GM12878 (cell line): ENCODE measurements around the gene GDAP2. TPM values are rescaled to one million over a fixed set of nuclear protein-coding genes. Genes with fewer than 3 reads are reported as not detected.

Source experiments
- ATAC-seq: fragments of 200-7000 bp; cut with Tn5 transposase; 3 replicates; pipeline ENCODE4 v1.9.1; 2020; ENCODE audit warnings: mild to moderate bottlenecking, moderate library complexity
- BruUV-seq: library from RNA; stranded (reverse); fragments of 400-500 nt; replicated peaks from 2 replicates; lab custom pipeline; 2021; lab: Mats Ljungman, UMichigan
- CTCF ChIA-PET: fragments of 300-600 bp; sonication (Branson Sonifier 250); formaldehyde crosslinking; extraction: SDS; loops from one replicate; lab custom pipeline; 2021; ENCODE audit warnings: inconsistent platforms; lab: Yijun Ruan, JAX
- POLR2A ChIA-PET: fragments of 350-600 bp; formaldehyde crosslinking; extraction: SDS; loops from one replicate; lab custom pipeline; 2021; ENCODE audit warnings: inconsistent platforms; lab: Charles Lee
- RAD21 ChIA-PET: fragments of 300-600 bp; sonication (Branson Sonifier 250); formaldehyde crosslinking; loops from one replicate; lab custom pipeline; 2023; ENCODE audit warnings: antibody characterized with exemption; ENCODE audit not compliant: unreplicated experiment; lab: Charles Lee
- SMC1A ChIA-PET: fragments of 300-600 bp; sonication (Branson Sonifier 250); formaldehyde crosslinking; loops from one replicate; lab custom pipeline; 2023; ENCODE audit not compliant: unreplicated experiment, uncharacterized antibody; lab: Charles Lee
- DNase-seq: peaks from one replicate; pipeline ENCODE4 v3.0.0-alpha.2; 2011; ENCODE audit warnings: low read depth, low spot score
- FAIRE-seq: peaks from 3 replicates; lab custom pipeline; 2011; peaks lifted over from hg19 to GRCh38; lab: Jason Lieb, UNC
- H2AFZ ChIP-seq: 2 replicates; pipeline ENCODE4 v1.6.0; 2011; ENCODE audit warnings: low read depth, low read length, control low read depth; ENCODE audit not compliant: control insufficient read depth
- H3K27ac ChIP-seq: 2 replicates; pipeline ENCODE4 v1.5.1; 2011; ENCODE audit warnings: control low read depth; ENCODE audit not compliant: control insufficient read depth, insufficient read depth
- H3K27me3 ChIP-seq, 2 experiments: replicated peaks in 1 of 2; 2 replicates each; pipeline versions ENCODE4 v1.6.0 to v1.6.1; 2011; ENCODE audit warnings: low read length in 1 of 2; ENCODE audit not compliant: control insufficient read depth in 2 of 2, insufficient read depth in 2 of 2
- H3K36me3 ChIP-seq, 2 experiments: 2 replicates each; pipeline ENCODE4 v1.5.1; 2011; ENCODE audit warnings: low read length in 1 of 2; ENCODE audit not compliant: control insufficient read depth in 2 of 2, insufficient read depth in 2 of 2
- H3K4me1 ChIP-seq: 2 replicates; pipeline ENCODE4 v1.6.1; 2011; ENCODE audit warnings: mild to moderate bottlenecking, low read length, moderate library complexity, mixed read lengths; ENCODE audit not compliant: control insufficient read depth, insufficient read depth
- H3K4me2 ChIP-seq: 2 replicates; pipeline ENCODE4 v1.6.0; 2011; ENCODE audit warnings: control low read depth; ENCODE audit not compliant: control insufficient read depth, insufficient read depth
- H3K4me3 ChIP-seq: fragments of 200-600 bp; sonication (generic); 2 replicates; pipeline ENCODE4 v1.5.1; 2016
- H3K79me2 ChIP-seq: 2 replicates; pipeline ENCODE4 v1.6.0; 2011; ENCODE audit warnings: low read length; ENCODE audit not compliant: control insufficient read depth, insufficient read depth
- H3K9ac ChIP-seq: 2 replicates; pipeline ENCODE4 v1.8.0; 2011; ENCODE audit warnings: low read length, control low read depth, mixed read lengths; ENCODE audit not compliant: control insufficient read depth, insufficient read depth
- H3K9me3 ChIP-seq: replicated peaks from 3 replicates; pipeline ENCODE4 v1.5.1; 2011; ENCODE audit warnings: mild to moderate bottlenecking, low read length; ENCODE audit not compliant: control insufficient read depth, insufficient read depth
- H4K20me1 ChIP-seq: 2 replicates; pipeline ENCODE4 v1.6.0; 2011; ENCODE audit not compliant: control insufficient read depth, insufficient read depth
- BCL3 ChIP-seq: IDR thresholded peaks from 2 replicates; pipeline ENCODE4 v1.6.1; 2011; ENCODE audit warnings: borderline replicate concordance, low read depth, mild to moderate bottlenecking, moderate library complexity, low read length; ENCODE audit not compliant: insufficient read depth, poor library complexity, severe bottlenecking
- CBX5 ChIP-seq: sonication (generic); IDR thresholded peaks from 2 replicates; pipeline ENCODE4 v1.6.1; 2016; ENCODE audit warnings: low read depth, moderate library complexity, mild to moderate bottlenecking, inconsistent platforms
- E2F8 ChIP-seq: fragments of 450-650 bp; IDR thresholded peaks from 2 replicates; pipeline ENCODE4 v1.6.1; 2018; ENCODE audit warnings: mild to moderate bottlenecking, low read depth, moderate library complexity; ENCODE audit not compliant: partially characterized antibody
- HDAC2 ChIP-seq: fragments of 200-600 bp; sonication (generic); IDR thresholded peaks from 2 replicates; pipeline ENCODE4 v1.6.1; 2017
- IKZF1 ChIP-seq: fragments of 450-650 bp; conservative IDR thresholded peaks from 2 replicates; pipeline ENCODE4 v1.6.1; 2017; ENCODE audit warnings: antibody characterized with exemption, mild to moderate bottlenecking
- KDM1A ChIP-seq: fragments of 200-600 bp; sonication (generic); IDR thresholded peaks from 2 replicates; pipeline ENCODE4 v1.6.1; 2016; ENCODE audit warnings: borderline replicate concordance
- NFIC ChIP-seq: IDR thresholded peaks from 2 replicates; pipeline ENCODE4 v1.6.1; 2012; ENCODE audit warnings: low read depth, mild to moderate bottlenecking, inconsistent platforms, low read length, moderate library complexity
- PAX5 ChIP-seq: IDR thresholded peaks from 2 replicates; pipeline ENCODE4 v1.6.1; 2011; ENCODE audit warnings: low read depth, low read length, borderline replicate concordance
- RELA ChIP-seq: fragments of 450-650 bp; IDR thresholded peaks from 2 replicates; pipeline ENCODE4 v1.8.0; 2014; ENCODE audit warnings: borderline replicate concordance; ENCODE audit not compliant: partially characterized antibody
- SMC3 ChIP-seq: IDR thresholded peaks from 2 replicates; pipeline ENCODE4 v1.6.1; 2011; ENCODE audit warnings: low read length, improper control_type of control experiment, borderline replicate concordance
- STAT1 ChIP-seq: fragments of 450-650 bp; conservative IDR thresholded peaks from 2 replicates; pipeline ENCODE4 v1.6.1; 2014; ENCODE audit warnings: antibody characterized with exemption, mild to moderate bottlenecking
- ZNF274 ChIP-seq: IDR thresholded peaks from one replicate; pipeline ENCODE4 v1.8.0; 2011; ENCODE audit not compliant: insufficient read length, insufficient read depth
- ZNF687 ChIP-seq: fragments of 450-650 bp; IDR thresholded peaks from 2 replicates; pipeline ENCODE4 v1.6.1; 2017; ENCODE audit warnings: mild to moderate bottlenecking, moderate library complexity
- in situ Hi-C: fragments of 300-500 bp; cut with MboI; formaldehyde crosslinking; loops from 9 replicates; pipeline ENCODE4 v1.14.3; 2018; ENCODE audit warnings: mixed read lengths
- intact Hi-C: fragments of 100-400 bp; cut with micrococcal nuclease; formaldehyde crosslinking; loops from one replicate; pipeline ENCODE4 v1.14.2; 2022; ENCODE audit not compliant: unreplicated experiment
- polyA plus RNA-seq, 11 experiments: library from polyadenylated mRNA; depleted of rRNA in 4 of 11; unstranded in 6 of 11; stranded (reverse) in 5 of 11; fragments of >200 nt; fragmentation: Nextera tagmentation in 4 of 11; fragmentation: Illumina TruSeq in 1 of 11; extraction: Ambion mirVana in 4 of 11; extraction: Trizol in 1 of 11; gene quantifications; 1 replicate in 1 of 11; 2 replicates in 10 of 11; pipeline versions ENCODE4 v1.2.1 to v1.2.3, GENCODE V29; 2011 to 2016; ENCODE audit warnings: inconsistent platforms in 2 of 11, missing spikeins in 2 of 11, low read depth in 1 of 11
- total RNA-seq, 4 experiments: library from RNA; depleted of rRNA in 3 of 4; stranded (reverse); fragments of >200 nt in 3 of 4; fragmentation: Illumina TruSeq in 1 of 4; extraction: Trizol in 1 of 4; gene quantifications; 2 replicates each; pipeline versions ENCODE4 v1.2.1 to v1.2.3, GENCODE V29; 2013 to 2021

The GDAP2 gene
- total and polyA plus RNA-seq, 10 of the 15 experiments (the other 5 are each of a cell fraction or from before 2014, with no cell fraction given) = 2.6 to 19.2 (median 11.4) TPM

GRCh38 chr1:117834416-117834815 lies 95.0 kb downstream of the GDAP2 start (continued):
- TF ChIP-seq CBX5 = no peak
- no peak for TF ChIP-seq ZNF274
- TF ChIP-seq PAX5 = no peak
- no peak for TF ChIP-seq SMC3

GRCh38 chr1:117832453-117832852 lies 97.0 kb downstream of the GDAP2 start:
- SMC1A ChIA-PET = no interaction called here
- no peak for DNase-seq
- no peaks in the 10 kb centered on the region; the same call in 2 of the 3 replicates for H3K9me3 ChIP-seq
- BruUV-seq = no TSS peak
- H3K27ac ChIP-seq = no peak overlapping the region
- no peak overlapping the region for H2AFZ ChIP-seq
- CTCF ChIA-PET = interaction anchor here (0.6 to 1.1 kb wide), 2 partner anchors 29 to 76 kb away, joined by 3 to 4 read pairs; no protein-coding TSS in a partner anchor
- FAIRE-seq = no peak
- RAD21 ChIA-PET = no interaction called here
- POLR2A ChIA-PET = no interaction called here
- H3K36me3 ChIP-seq = no peaks in the 10 kb centered on the region
- H4K20me1 ChIP-seq = no peaks in the 10 kb centered on the region
- no peak for ATAC-seq
- H3K9ac ChIP-seq = no peak overlapping the region
- H3K4me1 ChIP-seq = no peaks in the 10 kb centered on the region
- H3K79me2 ChIP-seq = no peaks in the 10 kb centered on the region
- no peak overlapping the region for H3K4me2 ChIP-seq
- H3K4me3 ChIP-seq = no peak overlapping the region
- TF ChIP-seq ZNF687 (no peak), BCL3 (no peak), E2F8 (no peak), NFIC (no peak), SMC3 (no peak), STAT1 (no peak), IKZF1 (no peak), RELA (no peak), HDAC2 (no peak), KDM1A (no peak)
- intact Hi-C loops = no loop called here
- no peaks in the 10 kb centered on the region for H3K27me3 ChIP-seq
- in situ Hi-C loops = no loop called here
